HG03469 (cell line): Measurements from ENCODE around the gene CLCN5.

Experiments used
- ATAC-seq: cut with Tn5 transposase; IDR thresholded peaks from one replicate; pipeline ENCODE4 v1.9.1; 2021; ENCODE audit warnings: mild to moderate bottlenecking, moderate library complexity, moderate number of reproducible peaks; ENCODE audit not compliant: unreplicated experiment

Gene CLCN5

GRCh38 chrX:49932791-49933190, 10.4 kb downstream of the CLCN5 start:
- no peak for ATAC-seq

- ATAC-seq, result no peak
Measured at GRCh38 chrX:49934148-49934547, 11.8 kb downstream of the CLCN5 start.

- ATAC-seq, result no peak
Measured at GRCh38 chrX:49934729-49935128, 12.3 kb downstream of the CLCN5 start.

GRCh38 chrX:49947781-49948180, 25.4 kb downstream of the CLCN5 start:
- no peak for ATAC-seq

GRCh38 chrX:49949961-49950360, 27.6 kb downstream of the CLCN5 start:
- ATAC-seq, result no peak

GRCh38 chrX:49951524-49952193, 29.3 kb downstream of the CLCN5 start:
- ATAC-seq, result no peak

- ATAC-seq, result no peak
Measured at GRCh38 chrX:49956313-49956712, 33.9 kb downstream of the CLCN5 start.

- ATAC-seq, result no peak
Measured at GRCh38 chrX:49958727-49959485, 36.5 kb downstream of the CLCN5 start.

- ATAC-seq, result no peak
Measured at GRCh38 chrX:49959602-49960001, 37.2 kb downstream of the CLCN5 start.

GRCh38 chrX:49960061-49960460, 37.7 kb downstream of the CLCN5 start:
- no peak for ATAC-seq

GRCh38 chrX:49970674-49971073, 48.3 kb downstream of the CLCN5 start:
- ATAC-seq, result no peak

- ATAC-seq, result no peak
Measured at GRCh38 chrX:49972328-49972860, 50.0 kb downstream of the CLCN5 start.

- no peak for ATAC-seq
Measured at GRCh38 chrX:49976682-49977197, 54.3 kb downstream of the CLCN5 start.

GRCh38 chrX:49977319-49978090, 55.1 kb downstream of the CLCN5 start:
- no peak for ATAC-seq

- no peak for ATAC-seq
Measured at GRCh38 chrX:49978176-49978575, 55.8 kb downstream of the CLCN5 start.

- ATAC-seq, result no peak
Measured at GRCh38 chrX:49986058-49986457, 63.7 kb downstream of the CLCN5 start.

- no peak for ATAC-seq
Measured at GRCh38 chrX:49987651-49988050, 65.3 kb downstream of the CLCN5 start.

GRCh38 chrX:49988143-49988542, 65.7 kb downstream of the CLCN5 start:
- no peak for ATAC-seq

- no peak for ATAC-seq
Measured at GRCh38 chrX:49991758-49992157, 69.4 kb downstream of the CLCN5 start.

GRCh38 chrX:49992853-49993252, 70.5 kb downstream of the CLCN5 start:
- no peak for ATAC-seq

- ATAC-seq, result no peak
Measured at GRCh38 chrX:49993661-49994060, 71.3 kb downstream of the CLCN5 start.
